ENCODE results near the gene ARRB1. TPM values are rescaled to one million over a fixed set of nuclear protein-coding genes. Genes with fewer than 3 reads are reported as not detected.

ARRB1 gene
- total and polyA plus RNA-seq, 2 of the 13 experiments (the other 11 are each of a cell fraction or from before 2014, with no cell fraction given) = 22.5 to 35.7 TPM

- no peak for TF ChIP-seq KDM1A (CRISPR knock-in tag; IDR thresholded peaks at IDR 0.05)
- peak; percentile 24; the same call in 1 of the 2 replicates for TF ChIP-seq IKZF5 (CRISPR knock-in tag; IDR thresholded peaks at IDR 0.05)
- TF ChIP-seq, protein P1, sequence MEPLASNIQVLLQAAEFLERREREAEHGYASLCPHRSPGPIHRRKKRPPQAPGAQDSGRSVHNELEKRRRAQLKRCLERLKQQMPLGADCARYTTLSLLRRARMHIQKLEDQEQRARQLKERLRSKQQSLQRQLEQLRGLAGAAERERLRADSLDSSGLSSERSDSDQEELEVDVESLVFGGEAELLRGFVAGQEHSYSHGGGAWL (CRISPR knock-in tag; IDR thresholded peaks at IDR 0.05) = no peak
- TF ChIP-seq FOSL2 (CRISPR knock-in tag; IDR thresholded peaks at IDR 0.05) = 0 out of 2 replicates have a peak, but pooled peaks have one; percentile 12
- TF ChIP-seq ZKSCAN5 (CRISPR knock-in tag; IDR thresholded peaks at IDR 0.05) = no peak
- no peak for TF ChIP-seq ZMYM4 (CRISPR knock-in tag; IDR thresholded peaks at IDR 0.05)
- no peak for TF ChIP-seq E2F1 (CRISPR knock-in tag; IDR thresholded peaks at IDR 0.05)
- peak; percentile 77 for TF ChIP-seq ZBTB38 (CRISPR knock-in tag; IDR thresholded peaks at IDR 0.05)
- TF ChIP-seq, protein P2, sequence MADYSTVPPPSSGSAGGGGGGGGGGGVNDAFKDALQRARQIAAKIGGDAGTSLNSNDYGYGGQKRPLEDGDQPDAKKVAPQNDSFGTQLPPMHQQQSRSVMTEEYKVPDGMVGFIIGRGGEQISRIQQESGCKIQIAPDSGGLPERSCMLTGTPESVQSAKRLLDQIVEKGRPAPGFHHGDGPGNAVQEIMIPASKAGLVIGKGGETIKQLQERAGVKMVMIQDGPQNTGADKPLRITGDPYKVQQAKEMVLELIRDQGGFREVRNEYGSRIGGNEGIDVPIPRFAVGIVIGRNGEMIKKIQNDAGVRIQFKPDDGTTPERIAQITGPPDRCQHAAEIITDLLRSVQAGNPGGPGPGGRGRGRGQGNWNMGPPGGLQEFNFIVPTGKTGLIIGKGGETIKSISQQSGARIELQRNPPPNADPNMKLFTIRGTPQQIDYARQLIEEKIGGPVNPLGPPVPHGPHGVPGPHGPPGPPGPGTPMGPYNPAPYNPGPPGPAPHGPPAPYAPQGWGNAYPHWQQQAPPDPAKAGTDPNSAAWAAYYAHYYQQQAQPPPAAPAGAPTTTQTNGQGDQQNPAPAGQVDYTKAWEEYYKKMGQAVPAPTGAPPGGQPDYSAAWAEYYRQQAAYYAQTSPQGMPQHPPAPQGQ (CRISPR knock-in tag; IDR thresholded peaks at IDR 0.05; ENCODE audit: borderline replicate concordance) = no peak
- TF ChIP-seq ARID3A (IDR thresholded peaks at IDR 0.05; ENCODE audit: low read depth, low read length) = 0 out of 2 replicates have a peak, but pooled peaks have one; percentile 45
- 0 out of 2 replicates have a peak, but pooled peaks have one; percentile 37 for TF ChIP-seq POGZ (CRISPR knock-in tag; IDR thresholded peaks at IDR 0.05)
- no peak for TF ChIP-seq ZNF263 (CRISPR knock-in tag; IDR thresholded peaks at IDR 0.05)
- no peak for TF ChIP-seq ZNF83 (CRISPR knock-in tag; IDR thresholded peaks at IDR 0.05; ENCODE audit: borderline replicate concordance)
- TF ChIP-seq, protein P3, sequence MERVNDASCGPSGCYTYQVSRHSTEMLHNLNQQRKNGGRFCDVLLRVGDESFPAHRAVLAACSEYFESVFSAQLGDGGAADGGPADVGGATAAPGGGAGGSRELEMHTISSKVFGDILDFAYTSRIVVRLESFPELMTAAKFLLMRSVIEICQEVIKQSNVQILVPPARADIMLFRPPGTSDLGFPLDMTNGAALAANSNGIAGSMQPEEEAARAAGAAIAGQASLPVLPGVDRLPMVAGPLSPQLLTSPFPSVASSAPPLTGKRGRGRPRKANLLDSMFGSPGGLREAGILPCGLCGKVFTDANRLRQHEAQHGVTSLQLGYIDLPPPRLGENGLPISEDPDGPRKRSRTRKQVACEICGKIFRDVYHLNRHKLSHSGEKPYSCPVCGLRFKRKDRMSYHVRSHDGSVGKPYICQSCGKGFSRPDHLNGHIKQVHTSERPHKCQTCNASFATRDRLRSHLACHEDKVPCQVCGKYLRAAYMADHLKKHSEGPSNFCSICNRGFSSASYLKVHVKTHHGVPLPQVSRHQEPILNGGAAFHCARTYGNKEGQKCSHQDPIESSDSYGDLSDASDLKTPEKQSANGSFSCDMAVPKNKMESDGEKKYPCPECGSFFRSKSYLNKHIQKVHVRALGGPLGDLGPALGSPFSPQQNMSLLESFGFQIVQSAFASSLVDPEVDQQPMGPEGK (CRISPR knock-in tag; IDR thresholded peaks at IDR 0.05) = peak; percentile 51; the same call in 1 of the 2 replicates
- TF ChIP-seq, protein P4, sequence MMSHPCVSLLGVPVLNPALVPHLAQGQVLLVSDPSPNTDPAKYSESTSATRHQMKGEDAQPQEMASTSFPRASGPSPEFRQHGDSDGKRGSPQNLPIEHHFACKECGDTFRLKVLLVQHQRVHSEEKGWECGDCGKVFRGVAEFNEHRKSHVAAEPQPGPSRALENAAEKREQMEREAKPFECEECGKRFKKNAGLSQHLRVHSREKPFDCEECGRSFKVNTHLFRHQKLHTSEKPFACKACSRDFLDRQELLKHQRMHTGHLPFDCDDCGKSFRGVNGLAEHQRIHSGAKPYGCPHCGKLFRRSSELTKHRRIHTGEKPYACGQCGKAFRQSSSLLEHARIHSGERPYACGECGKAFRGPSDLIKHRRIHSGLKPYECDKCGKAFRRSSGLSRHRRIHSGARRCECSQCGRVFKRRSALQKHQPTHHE (CRISPR knock-in tag; IDR thresholded peaks at IDR 0.05; ENCODE audit: borderline replicate concordance) = no peak
- no peak for TF ChIP-seq HMGA1 (CRISPR knock-in tag; conservative IDR thresholded peaks at IDR 0.05)
- no peak for TF ChIP-seq ZNF232 (CRISPR knock-in tag; IDR thresholded peaks at IDR 0.05; ENCODE audit: borderline replicate concordance)
- TF ChIP-seq, protein P5, sequence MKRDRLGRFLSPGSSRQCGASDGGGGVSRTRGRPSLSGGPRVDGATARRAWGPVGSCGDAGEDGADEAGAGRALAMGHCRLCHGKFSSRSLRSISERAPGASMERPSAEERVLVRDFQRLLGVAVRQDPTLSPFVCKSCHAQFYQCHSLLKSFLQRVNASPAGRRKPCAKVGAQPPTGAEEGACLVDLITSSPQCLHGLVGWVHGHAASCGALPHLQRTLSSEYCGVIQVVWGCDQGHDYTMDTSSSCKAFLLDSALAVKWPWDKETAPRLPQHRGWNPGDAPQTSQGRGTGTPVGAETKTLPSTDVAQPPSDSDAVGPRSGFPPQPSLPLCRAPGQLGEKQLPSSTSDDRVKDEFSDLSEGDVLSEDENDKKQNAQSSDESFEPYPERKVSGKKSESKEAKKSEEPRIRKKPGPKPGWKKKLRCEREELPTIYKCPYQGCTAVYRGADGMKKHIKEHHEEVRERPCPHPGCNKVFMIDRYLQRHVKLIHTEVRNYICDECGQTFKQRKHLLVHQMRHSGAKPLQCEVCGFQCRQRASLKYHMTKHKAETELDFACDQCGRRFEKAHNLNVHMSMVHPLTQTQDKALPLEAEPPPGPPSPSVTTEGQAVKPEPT (CRISPR knock-in tag; IDR thresholded peaks at IDR 0.05; ENCODE audit: low read depth) = no peak
These were observed 27.9 kb downstream of the ARRB1 start (continued) for GRCh38 chr11:75323609-75324008.
